OCI-LY1 (cell line): ENCODE measurements around the gene ZSCAN23.

Experiments
- H2AFZ ChIP-seq: fragments of 200-600 bp; sonication (generic), shearing (Covaris generic); 2 replicates; pipeline ENCODE4 v1.6.0; 2014; ENCODE audit warnings: antibody characterized with exemption, mild to moderate bottlenecking, low read length
- H3F3A ChIP-seq: fragments of 200-600 bp; sonication (generic), shearing (Covaris generic); 2 replicates; pipeline ENCODE4 v1.6.0; 2014; ENCODE audit warnings: mild to moderate bottlenecking, antibody characterized with exemption, low read length, moderate library complexity; ENCODE audit not compliant: insufficient read depth
- H3K27ac ChIP-seq: fragments of 200-600 bp; sonication (generic); 2 replicates; pipeline ENCODE4 v1.5.1; 2014; ENCODE audit warnings: low read length, mixed run types, mild to moderate bottlenecking, low read depth; ENCODE audit not compliant: poor library complexity, severe bottlenecking
- H3K27me3 ChIP-seq: fragments of 200-600 bp; sonication (generic); 2 replicates; pipeline ENCODE4 v1.6.0; 2014; ENCODE audit warnings: antibody characterized with exemption, mild to moderate bottlenecking, low read length, moderate library complexity; ENCODE audit not compliant: insufficient read depth
- H3K36me3 ChIP-seq: fragments of 200-600 bp; sonication (generic); 2 replicates; pipeline ENCODE4 v1.6.1; 2014; ENCODE audit warnings: mild to moderate bottlenecking, antibody characterized with exemption, low read length, moderate library complexity, mixed read lengths; ENCODE audit not compliant: insufficient read depth
- H3K4me1 ChIP-seq: fragments of 200-600 bp; sonication (generic); 2 replicates; pipeline ENCODE4 v1.5.1; 2014; ENCODE audit warnings: mild to moderate bottlenecking, low read length, moderate library complexity; ENCODE audit not compliant: insufficient read depth, severe bottlenecking
- H3K4me2 ChIP-seq: fragments of 200-600 bp; sonication (generic), shearing (Covaris generic); 2 replicates; pipeline ENCODE4 v1.6.1; 2014; ENCODE audit warnings: low read length
- H3K4me3 ChIP-seq: fragments of 200-600 bp; sonication (generic); 2 replicates; pipeline ENCODE4 v1.5.1; 2014; ENCODE audit warnings: low read length, low read depth, mild to moderate bottlenecking, mixed read lengths; ENCODE audit not compliant: poor library complexity, severe bottlenecking
- H3K79me2 ChIP-seq: fragments of 200-600 bp; shearing (Covaris generic); 2 replicates; pipeline ENCODE4 v1.6.1; 2016; ENCODE audit warnings: mixed run types, low read length, mixed read lengths; ENCODE audit not compliant: insufficient read depth
- H3K9ac ChIP-seq: fragments of 200-600 bp; sonication (generic), shearing (Covaris generic); 2 replicates; pipeline ENCODE4 v1.6.1; 2014; ENCODE audit warnings: mild to moderate bottlenecking, low read length, mixed read lengths
- H3K9me2 ChIP-seq: fragments of 200-600 bp; sonication (generic), shearing (Covaris generic); 2 replicates; pipeline ENCODE4 v1.6.1; 2014; ENCODE audit warnings: low read depth, mild to moderate bottlenecking, low read length, mixed read lengths
- H3K9me3 ChIP-seq: fragments of 200-600 bp; shearing (Covaris generic); 2 replicates; pipeline ENCODE4 v1.6.1; 2014; ENCODE audit warnings: low read length, mixed read lengths
- H4K20me1 ChIP-seq: fragments of 200-600 bp; sonication (generic), shearing (Covaris generic); 2 replicates; pipeline ENCODE4 v1.6.0; 2016; ENCODE audit warnings: mild to moderate bottlenecking, low read length; ENCODE audit not compliant: insufficient read depth
- EZH2 ChIP-seq: fragments of 200-600 bp; sonication (generic), shearing (Covaris generic); IDR thresholded peaks from 2 replicates; pipeline ENCODE4 v1.8.0; 2017; ENCODE audit warnings: borderline replicate concordance, mixed run types, mild to moderate bottlenecking, antibody characterized with exemption, low read length, moderate library complexity, mixed read lengths
- TF ChIP-seq, protein P1 (sequence below): fragments of 200-600 bp; sonication (generic), shearing (Covaris generic); IDR thresholded peaks from 2 replicates; pipeline ENCODE4 v1.5.1; 2017; ENCODE audit warnings: mild to moderate bottlenecking, antibody characterized with exemption, low read length, moderate library complexity, mixed read lengths

Gene ZSCAN23

DNA sequence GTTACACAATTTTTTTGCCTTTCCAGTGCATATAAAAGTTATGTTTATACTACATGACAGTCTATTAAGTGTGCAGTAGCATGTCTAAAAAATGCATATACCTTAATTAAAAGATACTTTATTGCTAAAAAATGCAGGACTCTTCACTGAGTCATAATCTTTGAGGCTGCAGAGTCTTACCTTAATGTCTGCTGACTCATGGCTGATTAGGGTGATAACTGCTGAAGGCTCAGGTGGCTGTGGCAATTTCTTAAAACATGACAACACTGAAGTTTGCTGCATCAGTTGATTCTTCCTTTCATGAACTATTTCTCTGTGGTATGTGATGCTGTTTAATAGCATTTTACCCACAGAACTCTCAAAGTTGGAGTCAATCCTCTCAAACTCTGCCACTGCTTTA lies 19.1 kb downstream of the ZSCAN23 start:
- Histone ChIP-seq H3K79me2 (no peaks in the 10 kb centered on the region), H3K27ac (no peak overlapping the region), H3F3A (no peaks in the 10 kb centered on the region), H2AFZ (no peak overlapping the region), H3K9me2 (no peaks in the 10 kb centered on the region), H3K9ac (no peak overlapping the region), H3K4me2 (no peak overlapping the region), H3K9me3 (no peaks in the 10 kb centered on the region), H4K20me1 (no peaks in the 10 kb centered on the region), H3K4me1 (no peaks in the 10 kb centered on the region), H3K4me3 (no peak overlapping the region), H3K36me3 (no peaks in the 10 kb centered on the region), H3K27me3 (no peaks in the 10 kb centered on the region)
- TF ChIP-seq EZH2 = no peak
- TF ChIP-seq, protein P1, sequence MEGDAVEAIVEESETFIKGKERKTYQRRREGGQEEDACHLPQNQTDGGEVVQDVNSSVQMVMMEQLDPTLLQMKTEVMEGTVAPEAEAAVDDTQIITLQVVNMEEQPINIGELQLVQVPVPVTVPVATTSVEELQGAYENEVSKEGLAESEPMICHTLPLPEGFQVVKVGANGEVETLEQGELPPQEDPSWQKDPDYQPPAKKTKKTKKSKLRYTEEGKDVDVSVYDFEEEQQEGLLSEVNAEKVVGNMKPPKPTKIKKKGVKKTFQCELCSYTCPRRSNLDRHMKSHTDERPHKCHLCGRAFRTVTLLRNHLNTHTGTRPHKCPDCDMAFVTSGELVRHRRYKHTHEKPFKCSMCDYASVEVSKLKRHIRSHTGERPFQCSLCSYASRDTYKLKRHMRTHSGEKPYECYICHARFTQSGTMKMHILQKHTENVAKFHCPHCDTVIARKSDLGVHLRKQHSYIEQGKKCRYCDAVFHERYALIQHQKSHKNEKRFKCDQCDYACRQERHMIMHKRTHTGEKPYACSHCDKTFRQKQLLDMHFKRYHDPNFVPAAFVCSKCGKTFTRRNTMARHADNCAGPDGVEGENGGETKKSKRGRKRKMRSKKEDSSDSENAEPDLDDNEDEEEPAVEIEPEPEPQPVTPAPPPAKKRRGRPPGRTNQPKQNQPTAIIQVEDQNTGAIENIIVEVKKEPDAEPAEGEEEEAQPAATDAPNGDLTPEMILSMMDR = no peak

DNA sequence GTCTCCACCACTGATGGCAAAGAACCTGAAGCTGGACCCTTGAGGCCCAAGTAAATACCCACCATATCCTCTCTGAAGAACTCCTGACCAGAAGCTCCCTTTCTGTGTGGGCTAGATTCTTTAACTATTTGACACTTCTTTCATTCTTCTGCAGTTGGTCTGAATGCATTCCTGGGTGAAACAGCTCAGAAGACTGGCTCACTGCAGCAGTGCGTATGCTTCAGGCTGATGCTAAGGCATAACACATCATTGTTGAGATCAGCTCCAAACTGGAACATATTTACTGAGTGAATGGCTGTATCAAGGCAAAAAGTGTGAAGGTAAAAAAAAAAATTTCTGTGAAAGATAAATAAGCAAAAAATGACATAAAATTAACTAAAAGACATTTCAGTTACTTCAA lies 19.7 kb downstream of the ZSCAN23 start:
- Histone ChIP-seq H3K9me3 (no peaks in the 10 kb centered on the region), H3K27ac (no peak overlapping the region), H3K9ac (no peak overlapping the region), H4K20me1 (no peaks in the 10 kb centered on the region), H3K9me2 (no peaks in the 10 kb centered on the region), H3K79me2 (no peaks in the 10 kb centered on the region), H3K4me3 (no peak overlapping the region), H3K4me2 (no peak overlapping the region), H3F3A (no peaks in the 10 kb centered on the region), H2AFZ (no peak overlapping the region), H3K4me1 (no peaks in the 10 kb centered on the region), H3K36me3 (no peaks in the 10 kb centered on the region), H3K27me3 (no peaks in the 10 kb centered on the region)
- TF ChIP-seq EZH2 = no peak
- TF ChIP-seq, protein P1 = no peak

DNA sequence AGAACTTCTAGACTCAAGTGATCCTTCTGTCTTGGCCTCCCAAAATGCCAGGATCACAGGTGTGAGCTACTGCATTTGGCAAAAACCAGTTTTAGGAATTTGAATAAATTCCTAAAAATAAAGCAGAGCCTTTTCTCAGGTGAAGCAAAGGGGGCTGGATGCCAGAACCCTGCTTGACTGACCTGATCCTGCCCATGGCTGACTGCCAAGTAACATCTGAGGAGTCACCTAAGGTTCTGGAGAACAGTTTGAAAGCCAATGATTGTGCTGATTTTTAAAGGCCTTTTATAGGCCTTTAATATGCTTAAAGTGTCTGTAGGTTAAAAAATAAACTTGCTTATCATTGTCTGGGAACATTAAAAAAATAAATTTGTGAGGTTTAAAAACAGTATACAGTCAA lies 29.6 kb downstream of the ZSCAN23 start:
- Histone ChIP-seq H3F3A (no peaks in the 10 kb centered on the region), H3K79me2 (no peaks in the 10 kb centered on the region), H3K4me2 (no peak overlapping the region), H3K9me3 (no peaks in the 10 kb centered on the region), H4K20me1 (no peaks in the 10 kb centered on the region), H3K4me1 (no peaks in the 10 kb centered on the region), H3K27ac (no peak overlapping the region), H3K27me3 (no peaks in the 10 kb centered on the region), H3K4me3 (no peak overlapping the region), H2AFZ (no peak overlapping the region), H3K9me2 (no peaks in the 10 kb centered on the region), H3K9ac (no peak overlapping the region), H3K36me3 (no peaks in the 10 kb centered on the region)
- TF ChIP-seq, protein P1 = no peak
